GM12872 (cell line): Measurements from ENCODE around the gene EXOC3L1.

Source experiments
- CTCF ChIP-seq: IDR thresholded peaks from 3 replicates; pipeline ENCODE4 v1.5.1; 2011; ENCODE audit warnings: low read depth, mild to moderate bottlenecking, low read length, moderate library complexity; ENCODE audit not compliant: insufficient read depth

EXOC3L1 gene

GRCh38 chr16:67166598-67167168 lies 23.3 kb downstream of the EXOC3L1 start:
- no peak for TF ChIP-seq CTCF

GRCh38 chr16:67166110-67166547 lies 23.8 kb downstream of the EXOC3L1 start:
- TF ChIP-seq CTCF = no peak

GRCh38 chr16:67165121-67166078 lies 24.5 kb downstream of the EXOC3L1 start:
- no peak for TF ChIP-seq CTCF

- no peak for TF ChIP-seq CTCF
These were observed 25.3 kb downstream of the EXOC3L1 start, which contains the start of gene HSF4 for GRCh38 chr16:67164599-67165061. HSF4 (plus strand) TSS chr16:67164745; CDS start chr16:67164812, 67 bp downstream.

- TF ChIP-seq CTCF = no peak
These were observed 25.9 kb downstream of the EXOC3L1 start for GRCh38 chr16:67163999-67164558.

- TF ChIP-seq CTCF = no peak
These were observed 26.6 kb downstream of the EXOC3L1 start for GRCh38 chr16:67163164-67163998.
